Peyer's patch (tissue), 4 donors: ENCODE data around the gene PTCRA. TPM values are rescaled to one million over a fixed set of nuclear protein-coding genes. Genes with fewer than 3 reads are reported as not detected.

Experiments used
- DNase-seq, 3 donors: peaks; one replicate each; pipeline ENCODE4 v3.0.0-alpha.2; 2017 to 2019
- H3K27ac ChIP-seq, 4 donors: fragments of 200-600 bp; sonication (generic); one replicate each; pipeline ENCODE4 v1.5.1; 2016 to 2019
- H3K27me3 ChIP-seq, 2 donors: fragments of 200-600 bp; sonication (generic); one replicate each; pipeline ENCODE4 v1.5.1; 2019
- H3K36me3 ChIP-seq, 3 donors: fragments of 200-600 bp; sonication (generic); one replicate each; pipeline ENCODE4 v1.5.1; 2016 to 2019
- H3K4me1 ChIP-seq, 4 donors: fragments of 200-600 bp; sonication (generic); one replicate each; pipeline ENCODE4 v1.5.1; 2016 to 2019
- H3K4me3 ChIP-seq, 4 donors: fragments of 200-600 bp; sonication (generic); 1 replicate in 3 of 4; 2 replicates in 1 of 4; pipeline ENCODE4 v1.5.1; 2016 to 2019; ENCODE audit warnings: mild to moderate bottlenecking in 1 of 4
- H3K9me3 ChIP-seq, 4 donors: fragments of 200-600 bp; sonication (generic); one replicate each; pipeline ENCODE4 v1.5.1; 2016 to 2019; ENCODE audit warnings: mild to moderate bottlenecking in 1 of 4
- CTCF ChIP-seq, 6 experiments: fragments of 450-650 bp in 4 of 6; fragments of 200-600 bp in 2 of 6; sonication (generic) in 1 of 6; IDR thresholded peaks; one replicate each; pipeline ENCODE4 v1.5.1; 2017 to 2019; ENCODE audit warnings: antibody characterized with exemption in 6 of 6, mild to moderate bottlenecking in 3 of 6, moderate library complexity in 1 of 6
- POLR2A ChIP-seq, 2 donors: fragments of 450-650 bp; IDR thresholded peaks; one replicate each; pipeline ENCODE4 v1.5.1; 2017; ENCODE audit warnings: antibody characterized with exemption in 2 of 2, mild to moderate bottlenecking in 2 of 2, moderate library complexity in 2 of 2
- total RNA-seq, 4 donors: library from RNA; depleted of rRNA; stranded (reverse); fragments of >200 nt; gene quantifications; one replicate each; pipeline ENCODE4 v1.1.0, GENCODE V29; 2016

PTCRA gene
- total RNA-seq, result not detected

- H3K4me1 ChIP-seq, result peaks cover 0 to 5% (median 0%) of the 10 kb centered on the region in 4 donors
- no peak within 1 kb of the TSS for H3K4me3 ChIP-seq
- DNase-seq, result peak in 2 of 3 donors; percentile 66 to 67
- H3K27ac ChIP-seq, result peak within 1 kb of the TSS in 1 of 4 donors; percentile 38
- no peaks in the 10 kb centered on the region for H3K27me3 ChIP-seq
- H3K36me3 ChIP-seq, result no peaks in the 10 kb centered on the region
- TF ChIP-seq POLR2A (IDR thresholded peaks at IDR 0.05) (no peak), CTCF (IDR thresholded peaks at IDR 0.05) (no peak)
- no peaks in the 10 kb centered on the region for H3K9me3 ChIP-seq
Measured at GRCh38 chr6:42915732-42916131, at the start of gene PTCRA. Gene PTCRA (plus strand): TSS chr6:42916053. CDS start chr6:42916070, 17 bp downstream.

GRCh38 chr6:42870145-42870936 is 45.5 kb upstream of the PTCRA start:
- no peaks in the 10 kb centered on the region for H3K4me1 ChIP-seq
- H3K36me3 ChIP-seq, result peaks cover 0 to 33% (median 0%) of the 10 kb centered on the region in 3 donors
- H3K9me3 ChIP-seq, result no peaks in the 10 kb centered on the region
- no peak overlapping the region for H3K27ac ChIP-seq
- TF ChIP-seq CTCF (IDR thresholded peaks at IDR 0.05) (no peak), POLR2A (IDR thresholded peaks at IDR 0.05) (no peak)
- H3K27me3 ChIP-seq, result no peaks in the 10 kb centered on the region
- no peak for DNase-seq
- no peak overlapping the region for H3K4me3 ChIP-seq

GRCh38 chr6:42871711-42872110 is 44.1 kb upstream of the PTCRA start:
- no peak overlapping the region for H3K4me3 ChIP-seq
- no peaks in the 10 kb centered on the region for H3K27me3 ChIP-seq
- no peaks in the 10 kb centered on the region for H3K4me1 ChIP-seq
- peaks cover 0 to 21% (median 0%) of the 10 kb centered on the region in 3 donors for H3K36me3 ChIP-seq
- TF ChIP-seq POLR2A (IDR thresholded peaks at IDR 0.05) (no peak), CTCF (IDR thresholded peaks at IDR 0.05) (no peak)
- H3K9me3 ChIP-seq, result no peaks in the 10 kb centered on the region
- DNase-seq, result no peak
- no peak overlapping the region for H3K27ac ChIP-seq

- no peak for TF ChIP-seq POLR2A (IDR thresholded peaks at IDR 0.05)
- TF ChIP-seq CTCF (IDR thresholded peaks at IDR 0.05), result no peak
- Histone ChIP-seq H3K4me1 (peaks cover 0 to 8% (median 0%) of the 10 kb centered on the region in 4 donors), H3K4me3 (no peak overlapping the region), H3K27ac (no peak overlapping the region), H3K36me3 (peaks cover 0 to 6% (median 0%) of the 10 kb centered on the region in 3 donors), H3K27me3 (no peaks in the 10 kb centered on the region), H3K9me3 (no peaks in the 10 kb centered on the region)
- no peak for DNase-seq
Measured at GRCh38 chr6:42873313-42873712, 42.5 kb upstream of the PTCRA start.

- Histone ChIP-seq H3K4me3 (no peak overlapping the region), H3K27me3 (no peaks in the 10 kb centered on the region), H3K9me3 (no peaks in the 10 kb centered on the region), H3K27ac (peak overlapping the region in 1 of 4 donors; percentile 6), H3K36me3 (peaks cover 0 to 16% (median 0%) of the 10 kb centered on the region in 3 donors), H3K4me1 (peaks cover 0 to 29% (median 0%) of the 10 kb centered on the region in 4 donors)
- no peak for TF ChIP-seq CTCF (IDR thresholded peaks at IDR 0.05)
- no peak for TF ChIP-seq POLR2A (IDR thresholded peaks at IDR 0.05)
- DNase-seq, result peak in 1 of 3 donors; percentile 61
Measured at GRCh38 chr6:42877695-42878094, 38.2 kb upstream of the PTCRA start.
